Ecto neural progenitor cell (in vitro differentiated cells): ENCODE measurements around the gene IMMP2L.

Experiments
- DNase-seq: peaks from one replicate; pipeline ENCODE4 v3.0.0-alpha.2; 2018; ENCODE audit warnings: low spot score

IMMP2L gene

GRCh38 chr7:110797656-110798055 lies 764.6 kb downstream of the IMMP2L start:
- no peak for DNase-seq

GRCh38 chr7:110790992-110791391 lies 771.3 kb downstream of the IMMP2L start:
- DNase-seq, result no peak

DNA sequence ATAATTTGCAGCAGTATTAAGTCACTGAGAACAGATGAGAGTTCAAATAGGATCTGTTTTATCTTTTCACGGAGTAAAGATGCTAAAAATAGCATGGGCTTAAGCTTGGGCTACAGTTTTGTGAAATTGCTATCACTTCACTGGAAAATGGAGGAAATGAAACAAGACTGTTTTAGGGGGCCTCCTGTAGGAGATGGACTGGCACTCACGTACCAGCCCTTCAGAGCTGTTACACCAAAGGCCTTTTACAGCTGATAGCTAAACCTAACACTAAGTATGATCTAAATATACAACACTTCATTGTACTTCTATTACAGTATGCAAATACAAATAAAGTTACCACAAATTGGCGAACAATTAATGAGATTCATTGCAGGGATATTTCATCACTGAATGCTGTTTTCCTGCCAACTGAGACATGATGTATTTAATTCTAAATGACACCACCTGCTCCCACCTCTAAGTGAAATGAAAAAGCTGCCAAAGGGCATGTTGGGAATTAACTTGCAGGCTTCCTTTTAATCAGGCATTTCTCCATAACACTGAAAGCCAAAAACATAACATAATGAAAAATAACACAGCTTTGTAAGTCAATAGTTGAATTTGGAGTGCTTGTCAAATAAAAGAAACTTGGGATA lies 775.8 kb downstream of the IMMP2L start:
- no peak for DNase-seq

GRCh38 chr7:110784749-110785148 lies 777.5 kb downstream of the IMMP2L start:
- no peak for DNase-seq

- DNase-seq, result no peak
Observed at GRCh38 chr7:110780712-110781111, 781.6 kb downstream of the IMMP2L start.

DNA sequence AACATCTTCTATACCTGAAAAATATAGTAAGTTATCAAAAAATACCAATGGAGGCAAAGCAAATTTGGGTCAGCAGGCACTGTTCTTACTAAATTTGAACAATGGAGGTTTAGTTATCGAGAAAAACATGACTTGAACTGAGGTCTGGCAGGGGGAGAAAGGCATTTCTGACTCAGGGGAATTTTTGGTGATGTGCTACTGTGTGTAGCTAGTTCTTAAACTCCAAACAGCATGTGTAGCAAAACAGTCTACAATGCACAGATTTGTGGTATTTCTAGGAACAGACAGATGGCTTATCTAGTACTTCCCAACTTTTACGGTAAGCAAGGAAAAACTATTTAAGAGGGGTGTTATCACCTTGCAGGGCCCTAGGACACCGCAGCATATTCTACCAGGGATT lies 783.0 kb downstream of the IMMP2L start:
- no peak for DNase-seq

- no peak for DNase-seq
Observed at GRCh38 chr7:110775046-110775445, 787.2 kb downstream of the IMMP2L start.

DNA sequence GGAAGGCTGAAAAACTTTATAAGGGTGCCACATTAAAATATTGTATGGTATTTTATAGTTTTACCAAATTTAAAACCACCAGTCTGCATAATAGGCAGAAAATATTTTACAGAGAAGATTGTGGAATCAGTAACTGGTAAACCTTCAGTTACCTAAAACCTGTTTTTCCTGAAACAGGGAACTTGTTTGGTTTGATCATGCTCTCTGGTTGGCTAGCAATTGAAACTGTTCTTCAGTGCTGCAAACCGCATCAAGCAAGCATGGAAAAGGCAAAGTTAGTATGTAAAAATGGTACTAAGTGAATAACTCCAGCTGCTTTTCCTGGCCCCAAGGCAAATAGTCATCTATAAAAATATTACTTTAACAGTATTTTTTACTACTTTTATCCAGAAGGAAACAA lies 788.2 kb downstream of the IMMP2L start:
- no peak for DNase-seq

- DNase-seq, result no peak
Observed at GRCh38 chr7:110772615-110773014, 789.7 kb downstream of the IMMP2L start.

DNA sequence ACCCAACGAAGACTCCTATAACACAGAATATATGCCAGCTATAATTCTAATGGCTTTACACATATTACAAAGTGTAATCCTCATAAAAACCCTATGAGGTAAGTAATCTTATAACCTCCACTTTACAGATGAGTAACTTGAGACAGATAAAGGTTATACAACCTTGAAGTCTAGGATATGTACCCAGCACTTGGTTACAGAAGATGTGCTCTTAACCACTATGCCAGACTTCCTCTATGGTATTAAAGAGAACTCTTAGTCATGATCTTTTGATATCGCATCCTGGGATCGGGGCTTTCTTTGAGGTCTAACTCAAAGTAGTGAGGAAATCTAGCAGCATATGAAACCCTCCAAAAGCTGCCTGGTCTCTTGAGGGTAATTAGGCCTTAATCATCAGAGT lies 790.6 kb downstream of the IMMP2L start:
- DNase-seq, result no peak

GRCh38 chr7:110767550-110768110 lies 794.7 kb downstream of the IMMP2L start:
- DNase-seq, result no peak

- no peak for DNase-seq
Observed at GRCh38 chr7:110766864-110767263, 795.4 kb downstream of the IMMP2L start.

DNA sequence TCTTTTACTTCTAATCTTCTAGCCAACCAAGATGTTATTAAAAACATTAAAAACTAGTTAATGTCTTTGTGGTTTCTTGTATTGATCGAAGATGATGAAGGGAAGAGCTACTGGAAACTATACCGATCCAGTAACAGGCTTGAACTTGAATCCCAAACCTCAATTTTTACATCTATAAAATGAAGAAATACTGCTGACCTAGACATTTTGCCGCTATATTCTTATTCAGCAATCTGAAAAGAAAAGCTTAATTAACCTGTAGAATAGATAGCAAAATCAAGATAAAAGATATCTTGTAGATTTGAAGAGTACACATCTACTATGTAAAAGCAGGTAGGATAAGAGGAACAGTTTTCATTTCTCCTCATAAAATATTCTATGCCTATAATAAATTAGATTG lies 797.4 kb downstream of the IMMP2L start:
- no peak for DNase-seq

- no peak for DNase-seq
Observed at GRCh38 chr7:110762546-110763225, 799.6 kb downstream of the IMMP2L start.

DNA sequence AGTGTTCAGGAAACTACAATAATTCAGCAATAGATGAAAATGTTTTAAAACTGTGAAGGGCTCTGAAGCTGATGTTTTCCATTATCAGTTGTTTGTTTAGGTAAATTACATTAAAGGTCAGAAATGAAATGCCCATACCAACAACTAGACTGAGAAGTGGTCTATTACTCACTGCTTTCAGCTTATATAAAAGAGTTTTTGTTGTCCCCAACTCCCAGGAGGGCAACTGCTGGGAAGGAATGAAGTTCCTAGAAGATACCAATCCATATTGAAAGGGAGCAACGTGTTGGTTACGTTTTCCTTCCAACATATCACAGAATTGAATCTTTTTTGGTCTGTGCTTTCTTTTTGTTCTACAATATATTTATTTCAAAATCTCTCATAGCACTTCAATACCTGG lies 802.0 kb downstream of the IMMP2L start:
- DNase-seq, result no peak

GRCh38 chr7:110759069-110759468 lies 803.2 kb downstream of the IMMP2L start:
- DNase-seq, result no peak

- DNase-seq, result no peak
Observed at GRCh38 chr7:110754649-110755048, 807.6 kb downstream of the IMMP2L start.

DNA sequence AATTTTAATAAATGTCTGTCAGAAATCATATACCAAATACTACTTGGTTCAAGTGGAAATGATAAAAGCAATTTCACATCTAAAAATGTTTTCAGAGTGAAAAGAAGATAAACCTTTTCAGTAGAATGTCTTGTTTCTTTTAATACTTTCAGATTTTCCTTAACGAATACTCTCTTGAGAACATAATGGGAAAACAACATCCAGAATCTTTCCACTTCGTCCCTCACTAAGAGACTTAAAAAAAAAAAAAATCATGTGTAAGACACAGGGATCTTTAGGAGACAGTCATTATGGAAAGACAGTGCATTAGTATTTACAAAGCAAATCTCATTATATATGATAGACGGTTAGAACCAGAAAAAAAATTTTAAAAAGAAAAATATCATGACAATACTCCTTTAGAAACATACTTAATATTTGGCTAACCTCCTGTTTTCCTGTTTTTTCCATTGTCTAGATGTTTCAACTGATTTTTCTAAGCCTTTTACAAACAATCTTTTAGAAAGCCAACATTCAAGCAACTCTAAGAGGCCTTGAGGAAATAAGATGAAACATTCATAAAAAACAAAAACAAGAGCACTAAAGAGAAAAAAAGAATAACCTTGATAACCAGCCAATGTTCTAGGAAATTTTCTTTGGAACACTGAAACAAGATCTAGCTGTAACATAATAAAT lies 811.2 kb downstream of the IMMP2L start:
- DNase-seq, result no peak

DNA sequence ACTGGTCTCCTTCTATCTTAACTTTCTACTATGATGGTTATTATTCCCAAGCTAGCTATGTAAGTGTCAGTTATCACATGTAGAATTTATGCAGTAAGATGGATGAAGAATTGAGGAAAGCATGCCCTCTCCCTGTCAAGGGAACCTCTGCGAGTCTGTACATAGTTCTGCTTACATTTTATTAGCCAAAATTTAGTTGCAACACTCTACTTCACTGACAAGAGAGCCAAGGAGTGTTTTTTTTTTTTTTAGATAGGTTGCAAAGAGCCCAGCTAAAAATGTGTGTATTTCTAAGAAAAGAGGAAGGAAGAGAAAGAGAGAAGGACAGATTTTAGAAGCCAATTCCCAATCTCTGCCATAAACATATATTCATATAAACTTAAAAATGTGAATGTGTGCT lies 829.1 kb downstream of the IMMP2L start:
- no peak for DNase-seq

GRCh38 chr7:110724811-110725210 lies 837.5 kb downstream of the IMMP2L start:
- DNase-seq, result no peak

DNA sequence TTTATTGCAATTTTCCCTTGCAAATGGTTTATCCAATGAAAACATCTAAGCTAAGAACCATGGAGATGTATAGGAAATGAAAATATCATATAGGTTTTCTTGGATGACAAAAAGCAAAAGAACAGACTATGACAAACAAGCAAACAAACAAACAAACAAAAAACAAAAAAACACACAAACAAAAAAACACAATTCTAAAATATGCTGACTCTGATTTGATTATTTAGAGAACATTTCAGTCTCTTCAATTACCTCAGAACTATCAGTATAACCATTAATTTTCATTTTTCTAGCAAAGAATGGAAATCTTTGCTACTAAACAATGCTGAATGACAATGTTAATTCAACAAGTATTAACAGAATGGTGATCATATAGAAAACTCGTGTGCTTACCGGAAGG lies 840.9 kb downstream of the IMMP2L start:
- no peak for DNase-seq

DNA sequence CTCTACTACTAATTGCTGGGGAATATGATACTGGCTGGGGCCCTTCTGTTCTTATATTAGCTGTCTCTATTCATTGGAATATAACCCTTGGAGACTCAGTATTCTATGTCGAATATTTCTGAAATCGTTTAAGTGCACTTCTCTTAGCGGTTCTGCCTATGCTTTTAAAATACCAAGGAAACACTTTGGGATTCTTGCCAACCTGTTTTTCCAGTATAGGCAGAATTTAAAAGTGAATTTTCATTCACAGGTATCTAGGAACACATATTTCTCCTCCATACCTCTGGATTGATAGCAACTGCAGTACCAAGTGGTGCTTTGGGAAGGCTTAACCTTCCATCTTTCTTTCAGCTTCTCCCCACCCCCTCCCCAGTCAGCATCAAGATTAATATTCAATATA lies 841.7 kb downstream of the IMMP2L start:
- DNase-seq, result no peak

DNA sequence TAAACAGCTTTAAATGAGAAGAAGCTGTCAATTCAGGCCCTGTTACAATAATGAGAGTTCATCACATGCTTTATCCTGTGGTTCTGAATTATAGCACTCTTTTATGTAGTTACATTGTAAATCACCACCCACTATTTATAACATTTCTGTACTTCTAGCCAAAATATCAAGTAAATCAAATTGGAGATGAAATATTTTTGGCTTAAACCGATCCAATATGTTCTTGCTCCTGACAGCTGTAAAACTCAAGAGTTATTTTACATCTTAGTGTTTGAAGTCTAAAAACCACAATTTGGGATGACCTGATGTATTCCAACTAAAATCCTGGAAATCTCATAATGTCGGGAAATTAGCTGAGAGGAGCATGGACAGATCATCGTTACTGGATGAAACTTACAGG lies 842.6 kb downstream of the IMMP2L start:
- no peak for DNase-seq
